ENCODE data around the gene MGAT4B. TPM values are rescaled to one million over a fixed set of nuclear protein-coding genes. Genes with fewer than 3 reads are reported as not detected.

The MGAT4B gene
- total RNA-seq, 1 experiment from 2014 or later = 337 TPM

DNA sequence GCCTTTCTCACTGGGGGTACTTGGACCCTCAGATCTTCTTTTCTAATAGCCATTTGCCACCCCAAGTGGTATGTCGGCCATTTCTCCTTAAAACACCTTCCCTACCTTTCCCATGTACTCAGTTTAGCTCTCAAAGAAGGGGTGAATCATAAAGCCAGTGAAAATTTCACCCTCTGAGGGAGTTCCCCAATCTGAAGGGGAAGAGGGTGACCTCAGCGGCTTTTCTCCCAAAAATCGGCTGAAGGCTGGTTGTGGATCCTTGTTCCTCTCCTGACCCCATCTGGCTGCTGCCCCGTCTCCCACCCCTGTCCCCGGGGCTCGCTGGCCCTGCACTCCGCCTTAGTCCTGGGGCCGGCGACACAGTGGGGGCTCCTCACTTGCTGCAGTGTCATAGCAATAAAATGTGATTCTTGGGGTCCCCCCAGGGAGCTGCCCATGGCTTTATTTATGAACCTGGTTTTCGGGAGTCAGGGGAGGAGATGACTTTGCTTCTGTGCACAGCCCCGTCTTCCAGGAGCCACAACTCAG lies 30.2 kb downstream of the MGAT4B start:
- Histone ChIP-seq H3K27me3 (ENCODE audit: insufficient read depth, low read depth) (no peaks in the 10 kb centered on the region), H3K4me3 (no peak overlapping the region), H3K4me2 (no peak overlapping the region), H3K27ac (no peak overlapping the region), H3K9me3 (ENCODE audit: insufficient read depth, low read depth) (no peaks in the 10 kb centered on the region), H2AFZ (no peak overlapping the region), H3K9me2 (ENCODE audit: insufficient read depth) (no peaks in the 10 kb centered on the region), H3F3A (ENCODE audit: insufficient read depth, low read depth) (no peaks in the 10 kb centered on the region), H4K20me1 (ENCODE audit: insufficient read depth) (no peaks in the 10 kb centered on the region), H3K79me2 (ENCODE audit: low read depth) (no peaks in the 10 kb centered on the region), H3K4me1 (replicated peaks; ENCODE audit: insufficient read depth) (no peaks in the 10 kb centered on the region), H3K36me3 (ENCODE audit: low read depth) (0 out of 2 replicates have a peak, but pooled peaks cover 4% of the 10 kb centered on the region)
- no TSS peak for BruUV-seq (replicated peaks)
- DNase-seq = no peak
- intact Hi-C loops (cut with micrococcal nuclease; ENCODE audit: unreplicated experiment) = no loop called here
- no peak for TF ChIP-seq EZH2 (IDR thresholded peaks at IDR 0.05; ENCODE audit: low read depth)
- TF ChIP-seq, protein P1, sequence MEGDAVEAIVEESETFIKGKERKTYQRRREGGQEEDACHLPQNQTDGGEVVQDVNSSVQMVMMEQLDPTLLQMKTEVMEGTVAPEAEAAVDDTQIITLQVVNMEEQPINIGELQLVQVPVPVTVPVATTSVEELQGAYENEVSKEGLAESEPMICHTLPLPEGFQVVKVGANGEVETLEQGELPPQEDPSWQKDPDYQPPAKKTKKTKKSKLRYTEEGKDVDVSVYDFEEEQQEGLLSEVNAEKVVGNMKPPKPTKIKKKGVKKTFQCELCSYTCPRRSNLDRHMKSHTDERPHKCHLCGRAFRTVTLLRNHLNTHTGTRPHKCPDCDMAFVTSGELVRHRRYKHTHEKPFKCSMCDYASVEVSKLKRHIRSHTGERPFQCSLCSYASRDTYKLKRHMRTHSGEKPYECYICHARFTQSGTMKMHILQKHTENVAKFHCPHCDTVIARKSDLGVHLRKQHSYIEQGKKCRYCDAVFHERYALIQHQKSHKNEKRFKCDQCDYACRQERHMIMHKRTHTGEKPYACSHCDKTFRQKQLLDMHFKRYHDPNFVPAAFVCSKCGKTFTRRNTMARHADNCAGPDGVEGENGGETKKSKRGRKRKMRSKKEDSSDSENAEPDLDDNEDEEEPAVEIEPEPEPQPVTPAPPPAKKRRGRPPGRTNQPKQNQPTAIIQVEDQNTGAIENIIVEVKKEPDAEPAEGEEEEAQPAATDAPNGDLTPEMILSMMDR (conservative IDR thresholded peaks at IDR 0.05) = no peak
- ChIA-PET POLR2A (ENCODE audit: unreplicated experiment) (no interaction called here), CTCF (no interaction called here)

DNA sequence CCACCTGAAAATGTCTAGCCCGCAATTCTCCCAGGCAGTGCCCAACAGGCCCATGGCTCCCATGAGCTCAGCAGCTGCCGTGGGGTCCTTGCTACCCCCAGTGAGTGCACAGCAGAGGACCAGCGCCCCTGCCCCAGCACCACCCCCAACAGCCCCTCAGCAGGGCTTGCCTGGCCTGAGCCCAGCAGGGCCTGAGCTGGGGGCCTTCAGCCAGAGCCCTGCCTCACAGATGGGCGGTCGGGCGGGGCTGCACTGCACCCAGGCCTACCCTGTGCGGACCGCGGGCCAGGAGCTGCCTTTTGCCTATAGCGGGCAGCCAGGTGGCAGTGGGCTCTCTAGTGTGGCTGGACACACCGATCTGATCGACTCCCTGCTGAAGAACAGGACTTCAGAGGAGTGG lies 32.2 kb downstream of the MGAT4B start:
- intact Hi-C loops (cut with micrococcal nuclease; ENCODE audit: unreplicated experiment) = no loop called here
- no peak for TF ChIP-seq EZH2 (IDR thresholded peaks at IDR 0.05; ENCODE audit: low read depth)
- TF ChIP-seq, protein P1 (conservative IDR thresholded peaks at IDR 0.05) = no peak
- no peak overlapping the region for H2AFZ ChIP-seq
- no peak overlapping the region for H3K4me2 ChIP-seq
- H3K27me3 ChIP-seq (ENCODE audit: insufficient read depth, low read depth) = no peaks in the 10 kb centered on the region
- ChIA-PET CTCF (no interaction called here), POLR2A (ENCODE audit: unreplicated experiment) (no interaction called here)
- H3K27ac ChIP-seq = no peak overlapping the region
- no peaks in the 10 kb centered on the region for H4K20me1 ChIP-seq (ENCODE audit: insufficient read depth)
- 0 out of 2 replicates have a peak, but pooled peaks cover 4% of the 10 kb centered on the region for H3K36me3 ChIP-seq (ENCODE audit: low read depth)
- no peaks in the 10 kb centered on the region for H3K79me2 ChIP-seq (ENCODE audit: low read depth)
- no peaks in the 10 kb centered on the region for H3K9me2 ChIP-seq (ENCODE audit: insufficient read depth)
- H3K9me3 ChIP-seq (ENCODE audit: insufficient read depth, low read depth) = no peaks in the 10 kb centered on the region
- H3K4me1 ChIP-seq (replicated peaks; ENCODE audit: insufficient read depth) = no peaks in the 10 kb centered on the region
- BruUV-seq (replicated peaks) = no TSS peak
- H3K4me3 ChIP-seq = no peak overlapping the region
- no peak for DNase-seq
- H3F3A ChIP-seq (ENCODE audit: insufficient read depth, low read depth) = no peaks in the 10 kb centered on the region

DNA sequence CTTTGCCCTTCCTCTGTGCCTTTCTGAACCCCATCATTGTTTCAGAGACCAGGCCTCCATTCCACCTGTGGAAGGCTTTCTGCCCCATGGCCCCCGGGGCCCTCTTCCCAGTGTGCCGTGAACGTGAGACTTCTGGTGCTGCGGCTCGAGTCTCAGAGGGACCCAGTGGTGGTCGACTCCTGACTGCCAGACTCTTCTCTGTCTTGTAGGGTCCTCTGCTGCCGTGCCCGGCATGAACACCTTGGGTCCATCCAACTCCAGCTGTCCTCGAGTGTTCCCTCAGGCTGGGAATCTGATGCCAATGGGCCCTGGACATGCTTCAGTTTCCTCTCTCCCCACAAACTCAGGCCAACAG lies 33.0 kb downstream of the MGAT4B start:
- H2AFZ ChIP-seq = no peak overlapping the region
- no peaks in the 10 kb centered on the region for H4K20me1 ChIP-seq (ENCODE audit: insufficient read depth)
- intact Hi-C loops (cut with micrococcal nuclease; ENCODE audit: unreplicated experiment) = no loop called here
- no TSS peak for BruUV-seq (replicated peaks)
- ChIA-PET POLR2A (ENCODE audit: unreplicated experiment) (no interaction called here), CTCF (no interaction called here)
- no peak overlapping the region for H3K27ac ChIP-seq
- no peaks in the 10 kb centered on the region for H3K4me1 ChIP-seq (replicated peaks; ENCODE audit: insufficient read depth)
- DNase-seq = no peak
- no peaks in the 10 kb centered on the region for H3K9me3 ChIP-seq (ENCODE audit: insufficient read depth, low read depth)
- H3K27me3 ChIP-seq (ENCODE audit: insufficient read depth, low read depth) = no peaks in the 10 kb centered on the region
- H3K36me3 ChIP-seq (ENCODE audit: low read depth) = 0 out of 2 replicates have a peak, but pooled peaks cover 4% of the 10 kb centered on the region
- no peak overlapping the region for H3K4me3 ChIP-seq
- no peaks in the 10 kb centered on the region for H3K9me2 ChIP-seq (ENCODE audit: insufficient read depth)
- no peak overlapping the region for H3K4me2 ChIP-seq
- no peak for TF ChIP-seq EZH2 (IDR thresholded peaks at IDR 0.05; ENCODE audit: low read depth)
- H3F3A ChIP-seq (ENCODE audit: insufficient read depth, low read depth) = no peaks in the 10 kb centered on the region
- no peaks in the 10 kb centered on the region for H3K79me2 ChIP-seq (ENCODE audit: low read depth)

DNA sequence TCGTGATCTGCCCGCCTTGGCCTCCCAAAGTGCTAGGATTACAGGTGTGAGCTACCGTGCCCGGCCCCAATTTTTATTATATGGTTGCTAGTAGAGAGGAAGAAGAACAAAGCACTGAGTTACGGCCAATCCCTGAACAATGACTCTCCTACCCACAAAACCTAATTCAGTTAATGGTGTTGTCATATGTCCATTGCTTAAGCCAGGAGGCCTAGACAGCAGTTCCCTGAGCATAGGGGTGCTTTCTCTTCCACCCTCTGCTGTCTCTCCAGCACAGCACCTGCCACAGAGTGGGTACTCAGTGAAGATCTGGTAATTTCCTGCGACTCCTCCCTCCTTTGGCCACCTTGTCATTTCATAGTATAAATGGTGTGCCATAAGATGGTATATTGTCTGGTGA lies 34.3 kb downstream of the MGAT4B start:
- 0 out of 2 replicates have a peak, but pooled peaks cover 4% of the 10 kb centered on the region for H3K36me3 ChIP-seq (ENCODE audit: low read depth)
- POLR2A ChIA-PET (ENCODE audit: unreplicated experiment) = no interaction called here
- CTCF ChIA-PET = no interaction called here
- no TSS peak for BruUV-seq (replicated peaks)
- no peak for DNase-seq
- no peaks in the 10 kb centered on the region for H3K9me2 ChIP-seq (ENCODE audit: insufficient read depth)
- no peaks in the 10 kb centered on the region for H3K79me2 ChIP-seq (ENCODE audit: low read depth)
- no peaks in the 10 kb centered on the region for H3K4me1 ChIP-seq (replicated peaks; ENCODE audit: insufficient read depth)
- peaks cover 7% of the 10 kb centered on the region; the same call in 1 of the 2 replicates for H4K20me1 ChIP-seq (ENCODE audit: insufficient read depth)
- no peak overlapping the region for H3K4me2 ChIP-seq
- TF ChIP-seq, protein P1 (conservative IDR thresholded peaks at IDR 0.05) = no peak
- TF ChIP-seq EZH2 (IDR thresholded peaks at IDR 0.05; ENCODE audit: low read depth) = no peak
- H3K27me3 ChIP-seq (ENCODE audit: insufficient read depth, low read depth) = no peaks in the 10 kb centered on the region
- intact Hi-C loops (cut with micrococcal nuclease; ENCODE audit: unreplicated experiment) = no loop called here
- H2AFZ ChIP-seq = no peak overlapping the region
- H3K4me3 ChIP-seq = no peak overlapping the region
- no peaks in the 10 kb centered on the region for H3K9me3 ChIP-seq (ENCODE audit: insufficient read depth, low read depth)
- H3K27ac ChIP-seq = no peak overlapping the region
- no peaks in the 10 kb centered on the region for H3F3A ChIP-seq (ENCODE audit: insufficient read depth, low read depth)
